Body of pancreas (tissue), 4 donors: ENCODE results near the gene HPS3.

ENCODE experiments used
- POLR2A ChIP-seq, 3 donors: fragments of 450-650 bp; IDR thresholded peaks; one replicate each; pipeline ENCODE4 v1.6.1; 2016; ENCODE audit warnings: antibody characterized with exemption in 3 of 3, mild to moderate bottlenecking in 2 of 3
- TF ChIP-seq, protein P1 (sequence below), 7 experiments: fragments of 450-650 bp in 4 of 7; fragments of 200-600 bp in 3 of 7; sonication (generic) in 3 of 7; IDR thresholded peaks; one replicate each; pipeline ENCODE4 v1.5.1; 2016 to 2019; ENCODE audit warnings: antibody characterized with exemption in 7 of 7

DNA sequence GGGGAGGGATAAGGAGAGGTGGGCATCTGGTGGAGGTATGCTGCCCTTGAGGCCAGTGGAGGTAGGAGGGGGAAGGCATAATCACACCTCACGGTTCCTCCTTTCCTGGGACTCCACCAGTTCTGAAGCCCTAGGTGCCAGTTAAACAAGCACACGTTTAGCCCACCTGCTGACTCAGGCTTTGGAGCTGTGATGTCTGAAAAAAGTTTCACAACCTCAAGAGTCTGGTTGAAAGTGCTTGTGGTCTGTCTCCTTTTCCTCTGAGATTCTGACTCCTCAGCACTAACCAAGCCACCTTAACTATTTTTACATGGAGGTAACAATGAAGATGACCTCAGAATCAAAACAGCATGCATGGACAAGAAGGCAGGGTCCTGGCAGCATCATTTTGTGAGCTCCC, 23.0 kb downstream of the HPS3 start:
- TF ChIP-seq, protein P1, sequence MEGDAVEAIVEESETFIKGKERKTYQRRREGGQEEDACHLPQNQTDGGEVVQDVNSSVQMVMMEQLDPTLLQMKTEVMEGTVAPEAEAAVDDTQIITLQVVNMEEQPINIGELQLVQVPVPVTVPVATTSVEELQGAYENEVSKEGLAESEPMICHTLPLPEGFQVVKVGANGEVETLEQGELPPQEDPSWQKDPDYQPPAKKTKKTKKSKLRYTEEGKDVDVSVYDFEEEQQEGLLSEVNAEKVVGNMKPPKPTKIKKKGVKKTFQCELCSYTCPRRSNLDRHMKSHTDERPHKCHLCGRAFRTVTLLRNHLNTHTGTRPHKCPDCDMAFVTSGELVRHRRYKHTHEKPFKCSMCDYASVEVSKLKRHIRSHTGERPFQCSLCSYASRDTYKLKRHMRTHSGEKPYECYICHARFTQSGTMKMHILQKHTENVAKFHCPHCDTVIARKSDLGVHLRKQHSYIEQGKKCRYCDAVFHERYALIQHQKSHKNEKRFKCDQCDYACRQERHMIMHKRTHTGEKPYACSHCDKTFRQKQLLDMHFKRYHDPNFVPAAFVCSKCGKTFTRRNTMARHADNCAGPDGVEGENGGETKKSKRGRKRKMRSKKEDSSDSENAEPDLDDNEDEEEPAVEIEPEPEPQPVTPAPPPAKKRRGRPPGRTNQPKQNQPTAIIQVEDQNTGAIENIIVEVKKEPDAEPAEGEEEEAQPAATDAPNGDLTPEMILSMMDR (IDR thresholded peaks at IDR 0.05) = no peak
- no peak for TF ChIP-seq POLR2A (IDR thresholded peaks at IDR 0.05)
